ENCODE data around the gene SSH2.

SSH2 gene

DNA sequence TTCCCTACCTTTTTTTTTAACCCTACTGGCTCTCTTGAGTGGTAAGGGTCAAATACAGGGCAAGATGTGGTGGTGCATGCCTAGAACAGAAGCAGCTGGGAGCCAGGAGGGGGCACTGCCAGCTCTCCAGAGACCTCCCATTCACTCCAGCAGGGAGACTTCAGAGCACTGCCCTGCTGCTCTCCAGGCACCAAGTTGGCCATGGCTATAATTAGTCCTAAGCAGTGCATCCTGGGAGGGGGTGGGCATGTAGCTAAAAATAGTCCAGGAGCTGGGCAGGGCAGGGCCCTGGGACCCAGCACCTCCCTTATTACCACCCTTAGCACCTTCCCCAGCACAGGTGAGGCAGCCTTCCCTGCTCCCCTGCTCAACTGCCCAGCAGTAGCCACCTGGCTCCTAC is 310.8 kb downstream of the SSH2 start:
- no peak for DNase-seq

DNA sequence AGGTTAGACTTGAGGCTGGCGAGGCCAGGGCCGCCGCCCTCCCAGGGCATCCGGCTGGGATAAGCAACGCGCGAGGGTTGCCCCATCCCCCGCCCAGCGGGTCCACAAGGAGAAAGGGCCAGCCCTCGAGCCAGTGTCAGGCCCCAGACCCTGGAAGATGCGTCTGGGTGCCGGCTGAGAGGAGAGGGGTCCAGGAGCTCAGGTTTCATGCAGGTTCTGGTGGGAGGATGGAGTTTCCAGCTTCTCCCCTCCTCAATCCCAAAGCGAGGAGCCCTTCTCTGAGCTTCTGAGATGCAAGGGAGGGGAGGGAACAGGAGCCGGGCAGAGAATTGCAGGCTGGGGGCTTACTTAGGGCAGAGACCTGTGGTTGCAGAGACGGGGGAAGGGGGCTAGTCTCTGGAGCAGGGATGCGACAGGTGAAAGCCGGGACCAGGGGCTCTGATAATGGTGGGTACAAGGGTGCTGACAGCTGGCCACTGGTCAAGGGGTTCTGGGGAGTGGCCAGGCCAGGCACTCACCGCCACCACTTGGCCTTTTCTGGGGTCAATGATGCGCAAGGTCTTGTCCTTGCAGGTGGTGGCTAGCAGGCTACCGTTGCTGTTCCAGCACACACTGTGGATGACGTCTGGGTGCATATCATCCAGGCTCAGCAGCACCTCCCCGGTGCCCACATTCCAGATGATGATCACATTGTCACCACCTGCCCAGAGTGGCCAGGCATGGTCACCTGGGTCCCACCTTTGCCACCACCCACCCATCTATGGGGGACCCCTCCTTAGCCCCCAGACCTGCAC is 311.6 kb downstream of the SSH2 start:
- no peak for DNase-seq

DNA sequence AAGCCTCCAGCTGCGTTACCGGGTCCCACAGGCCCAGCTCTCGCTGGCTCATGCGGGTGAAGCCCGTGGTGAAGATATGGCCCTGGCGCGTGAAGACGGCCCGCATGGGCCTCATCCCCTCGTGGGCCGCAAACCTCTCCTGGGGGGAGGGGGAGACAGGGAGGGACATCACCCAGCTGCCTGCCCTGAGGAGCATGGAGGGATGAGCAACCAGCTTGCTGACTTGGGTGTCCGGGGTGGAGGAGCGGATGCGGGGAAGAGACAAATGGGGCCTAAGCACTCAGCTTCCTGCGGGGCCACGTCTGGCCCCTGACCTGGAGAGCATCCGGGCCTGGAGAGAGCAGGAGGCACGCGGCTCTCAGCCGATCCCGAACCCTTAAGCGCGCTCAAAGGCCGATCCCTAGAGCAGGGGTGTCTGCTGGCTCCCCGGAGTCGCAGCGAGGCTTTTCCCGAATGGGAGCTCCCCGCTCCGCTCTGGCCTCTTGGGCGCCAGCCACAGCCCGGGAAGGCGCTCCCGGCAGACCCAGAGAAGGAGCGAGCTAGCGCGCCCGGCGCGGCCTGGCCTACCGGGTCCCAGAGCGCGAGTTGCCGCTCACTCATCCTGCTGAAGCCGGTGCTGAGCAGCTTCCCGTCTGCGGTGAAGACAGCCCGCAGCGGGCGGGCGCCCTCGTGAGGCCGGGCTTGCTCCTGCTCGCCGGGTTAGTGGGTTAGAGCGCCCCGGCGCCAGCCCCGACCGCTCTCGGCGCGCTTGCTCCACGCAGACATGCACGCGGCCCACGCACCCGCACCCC is 312.4 kb downstream of the SSH2 start:
- peak; percentile 87 for DNase-seq

DNA sequence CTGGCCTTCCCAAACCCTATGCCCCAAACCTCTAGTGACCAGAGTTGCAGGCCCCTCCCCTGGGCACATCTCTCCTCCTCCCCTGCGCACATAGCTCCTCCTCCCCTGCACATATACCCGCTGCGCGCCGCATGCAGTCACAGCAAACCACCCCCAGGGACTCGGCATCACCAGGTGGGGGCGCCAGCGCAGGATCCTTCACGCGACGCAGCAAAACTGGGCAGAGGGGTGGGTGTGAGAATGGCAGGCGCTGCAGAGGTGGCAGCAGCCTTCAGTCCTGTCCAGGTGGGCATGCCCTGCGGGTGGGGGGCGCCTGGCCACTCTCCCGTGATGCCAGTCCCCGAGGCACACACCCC is 312.9 kb downstream of the SSH2 start:
- DNase-seq: peak; percentile 90

DNA sequence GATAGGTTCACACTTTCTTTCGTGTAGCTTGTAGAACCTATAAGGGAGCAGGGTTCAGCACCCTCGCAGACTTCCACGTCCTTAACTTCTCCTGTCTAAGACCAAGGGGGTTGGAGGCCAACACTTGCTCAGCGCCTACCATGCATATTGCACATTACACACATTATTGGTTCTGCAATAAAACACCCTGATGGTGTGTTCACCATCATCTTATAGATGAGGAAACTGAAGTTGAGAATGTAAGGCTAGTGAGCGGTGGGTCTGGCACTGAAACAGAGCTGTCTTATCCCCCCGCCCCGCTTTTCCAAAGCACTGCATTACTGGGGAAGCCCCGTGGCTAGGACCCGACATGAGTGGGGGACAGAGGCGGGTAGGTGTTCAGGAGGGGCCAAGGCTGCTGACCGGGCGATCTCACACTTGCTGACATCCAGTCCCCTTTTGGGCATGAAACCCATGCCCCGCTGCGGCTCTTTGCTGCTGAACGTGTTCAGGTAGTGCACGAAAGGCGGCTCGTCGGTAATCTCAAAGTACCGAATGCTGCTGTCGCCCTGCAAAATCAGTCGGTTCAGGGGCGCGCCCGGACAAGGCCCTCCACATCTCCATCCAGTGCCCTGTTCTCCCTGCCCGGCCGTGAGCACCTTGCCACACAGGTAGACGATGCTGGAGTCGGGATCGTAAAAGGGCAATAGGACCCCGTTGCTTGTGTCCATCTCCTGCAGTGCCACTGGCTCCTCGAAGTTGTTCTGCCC is 313.6 kb downstream of the SSH2 start:
- no peak for DNase-seq

DNA sequence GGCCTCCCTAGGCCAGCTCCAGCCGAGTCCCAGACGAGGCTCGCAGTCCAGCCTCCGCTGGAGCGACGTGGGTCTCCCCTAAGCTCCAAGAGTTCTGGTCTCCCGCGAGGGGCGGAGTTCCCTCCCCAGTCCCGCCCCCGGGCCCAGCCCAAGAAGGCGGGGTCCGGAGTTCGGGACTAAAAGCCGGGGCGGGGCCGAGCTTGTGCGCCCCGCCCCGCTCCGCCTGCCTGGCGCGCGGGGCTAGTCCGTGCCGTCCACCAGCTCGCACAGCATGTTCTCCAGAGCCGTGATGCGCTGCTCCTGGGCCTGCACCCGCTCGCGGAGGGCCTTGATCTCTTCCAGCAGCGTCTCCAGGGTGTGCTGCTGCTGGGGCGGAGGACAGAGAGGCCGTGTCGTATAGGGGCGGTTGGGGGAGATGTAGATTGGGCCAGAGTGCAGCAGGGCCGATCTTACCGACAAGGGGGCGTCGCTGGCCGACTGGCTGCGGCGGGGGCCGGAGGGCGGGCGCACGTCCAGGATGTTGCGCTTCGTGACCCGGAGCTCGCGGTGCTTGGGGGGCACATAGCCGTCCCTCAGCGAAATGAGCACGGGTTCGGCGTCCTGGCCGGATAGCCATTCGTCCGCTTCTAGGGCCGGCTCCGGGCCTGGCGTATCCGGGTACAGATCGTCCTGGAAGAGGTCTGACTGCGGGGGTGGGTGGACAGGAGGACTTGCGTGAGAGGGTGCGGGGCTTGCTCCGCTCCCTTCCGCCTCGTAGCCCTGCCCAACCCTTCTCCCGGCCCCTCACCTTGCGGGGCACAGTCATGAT is 314.3 kb downstream of the SSH2 start:
- peak; percentile 78 for DNase-seq

DNA sequence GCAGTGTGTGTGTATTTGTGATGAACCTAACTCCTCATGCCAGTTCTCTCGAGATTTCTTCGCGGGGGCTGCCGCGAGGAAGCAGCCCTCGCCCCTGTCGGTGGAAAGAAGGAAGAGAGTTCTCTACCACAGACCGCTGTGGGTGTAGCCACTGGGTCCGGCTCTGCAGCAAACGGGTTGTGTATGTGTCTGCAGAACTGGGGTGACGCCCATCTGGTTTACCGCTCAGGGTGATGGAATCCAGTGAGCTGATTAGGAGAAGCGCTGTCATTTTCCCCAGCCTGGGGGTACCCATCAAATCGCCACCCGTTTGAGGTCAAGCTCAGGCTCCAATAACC is 315.0 kb downstream of the SSH2 start:
- peak; percentile 85 for DNase-seq

DNA sequence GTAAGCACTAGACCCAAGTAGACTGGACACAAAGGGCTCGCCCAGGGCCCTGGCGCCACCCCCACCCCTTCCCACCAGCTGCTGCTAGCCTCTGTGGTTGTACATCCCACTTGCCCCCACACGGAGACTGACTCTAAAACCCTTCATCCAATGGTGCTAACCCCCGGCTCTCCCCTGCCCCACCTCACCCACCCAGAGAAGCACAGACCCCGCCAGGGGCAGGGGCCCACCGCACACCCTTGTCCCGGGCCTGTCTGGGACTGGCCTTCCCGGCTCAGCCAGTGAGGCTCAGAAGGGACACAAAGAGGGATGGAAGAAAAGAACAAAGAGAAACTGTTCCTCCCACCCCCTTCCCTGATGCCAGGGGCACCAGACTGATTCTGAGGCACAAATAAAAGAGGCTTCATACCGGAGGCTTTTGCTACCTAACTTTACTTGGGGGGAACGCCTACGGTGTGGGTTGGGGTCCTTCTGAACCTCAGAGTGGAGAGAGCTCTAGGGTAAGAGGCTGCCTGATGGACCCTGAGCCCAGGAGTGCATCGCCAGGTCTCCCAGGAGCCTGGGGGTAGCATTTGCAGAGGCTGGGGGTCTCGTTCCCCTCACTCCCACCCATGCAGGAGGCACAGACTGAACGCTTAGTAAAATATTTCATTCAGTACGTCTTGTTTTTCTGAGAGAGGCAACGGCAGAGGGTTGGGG is 315.5 kb downstream of the SSH2 start:
- no peak for DNase-seq

DNA sequence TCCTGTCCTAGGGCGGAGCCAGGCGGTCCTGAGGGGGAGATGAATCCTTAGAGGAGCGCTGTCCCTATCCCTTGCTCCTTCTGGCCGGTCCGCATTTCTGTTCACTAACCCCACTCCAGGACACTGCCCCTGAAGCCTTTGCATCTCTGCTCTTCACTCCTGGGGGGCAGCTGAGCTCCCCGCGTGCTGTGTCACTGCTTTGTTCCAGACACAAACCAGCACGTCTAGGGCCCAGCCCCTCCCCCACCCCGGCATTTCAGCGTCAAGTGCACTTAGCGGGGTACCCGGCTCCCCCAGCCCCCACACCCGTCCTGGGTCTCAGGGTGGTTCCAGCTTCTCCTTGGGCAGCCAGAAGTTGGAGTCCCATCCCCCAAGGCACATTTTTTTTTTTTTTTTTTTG is 316.2 kb downstream of the SSH2 start:
- DNase-seq: no peak

DNA sequence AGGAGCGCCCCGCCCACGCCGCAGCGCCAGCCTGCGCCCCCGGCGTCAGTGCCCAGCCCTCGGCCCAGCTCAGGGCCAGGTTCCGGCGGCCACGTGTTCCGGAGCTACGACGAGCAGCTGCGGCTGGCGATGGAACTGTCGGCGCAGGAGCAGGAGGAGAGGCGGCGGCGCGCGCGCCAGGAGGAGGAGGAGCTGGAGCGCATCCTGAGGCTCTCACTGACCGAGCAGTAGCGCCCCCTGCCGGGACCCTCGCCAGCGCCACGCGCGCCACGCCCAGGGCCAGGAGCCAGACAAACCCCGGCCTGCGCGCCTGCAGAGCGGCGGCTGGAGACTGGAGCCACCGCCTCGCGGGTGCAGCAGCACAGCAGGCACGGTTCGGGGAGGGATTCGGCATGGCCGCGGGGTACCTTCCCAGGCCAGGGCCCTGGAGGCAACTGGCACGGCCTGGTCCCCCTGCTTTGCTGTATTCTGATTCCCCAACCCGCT is 316.6 kb downstream of the SSH2 start:
- DNase-seq: peak; percentile 89

DNA sequence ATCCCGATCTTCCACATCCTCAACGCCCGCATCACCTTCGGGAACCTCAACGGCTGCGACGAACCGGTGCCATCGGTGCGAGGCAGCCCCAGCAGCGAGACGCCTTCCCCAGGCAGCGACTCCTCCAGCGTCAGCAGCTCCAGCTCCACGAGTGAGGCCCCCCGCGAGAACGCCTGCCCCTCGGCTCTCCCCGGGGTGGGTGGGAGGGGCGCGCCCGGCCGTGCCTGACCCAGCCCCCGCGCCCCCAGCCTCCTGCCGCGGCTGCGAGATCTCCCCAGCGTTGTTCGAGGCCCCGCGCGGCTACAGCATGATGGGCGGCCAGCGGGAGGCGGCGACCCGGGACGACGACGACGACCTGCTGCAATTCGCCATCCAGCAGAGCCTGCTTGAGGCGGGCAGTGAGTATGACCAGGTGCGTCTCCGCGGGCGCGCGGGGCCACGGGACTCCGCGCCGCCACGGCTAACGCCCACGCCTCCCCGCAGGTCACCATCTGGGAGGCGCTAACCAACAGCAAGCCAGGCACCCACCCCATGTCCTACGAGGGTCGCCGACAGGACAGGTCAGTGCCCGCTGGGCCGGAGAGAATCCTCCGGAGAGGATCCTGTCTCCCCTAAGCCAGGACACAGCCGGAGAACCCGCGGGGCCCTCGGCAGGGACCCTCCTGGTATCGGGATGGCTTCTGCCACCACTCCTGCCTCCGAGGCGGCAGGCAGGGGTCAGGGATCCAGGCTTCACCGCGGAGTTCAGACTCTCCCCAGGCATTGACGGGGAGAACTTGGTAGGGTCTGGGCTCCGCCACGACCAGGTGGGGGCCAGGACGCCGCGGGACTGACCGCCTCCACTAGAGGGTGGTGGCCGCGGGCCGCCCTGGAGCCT is 317.4 kb downstream of the SSH2 start:
- DNase-seq: no peak

DNA sequence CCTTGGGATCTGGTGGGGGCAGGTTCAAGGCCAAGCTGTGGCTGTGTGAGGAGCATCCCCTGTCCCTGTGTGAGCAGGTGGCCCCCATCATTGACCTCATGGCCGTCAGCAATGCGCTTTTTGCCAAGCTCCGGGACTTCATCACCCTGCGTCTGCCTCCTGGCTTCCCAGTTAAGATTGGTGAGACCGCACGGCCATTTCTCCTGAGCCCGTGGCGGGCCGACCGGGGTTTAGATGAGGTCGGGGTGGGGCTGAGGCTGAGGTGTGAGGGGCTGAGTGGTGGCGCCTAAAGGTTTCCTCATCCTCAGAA is 318.0 kb downstream of the SSH2 start:
- DNase-seq: no peak

DNA sequence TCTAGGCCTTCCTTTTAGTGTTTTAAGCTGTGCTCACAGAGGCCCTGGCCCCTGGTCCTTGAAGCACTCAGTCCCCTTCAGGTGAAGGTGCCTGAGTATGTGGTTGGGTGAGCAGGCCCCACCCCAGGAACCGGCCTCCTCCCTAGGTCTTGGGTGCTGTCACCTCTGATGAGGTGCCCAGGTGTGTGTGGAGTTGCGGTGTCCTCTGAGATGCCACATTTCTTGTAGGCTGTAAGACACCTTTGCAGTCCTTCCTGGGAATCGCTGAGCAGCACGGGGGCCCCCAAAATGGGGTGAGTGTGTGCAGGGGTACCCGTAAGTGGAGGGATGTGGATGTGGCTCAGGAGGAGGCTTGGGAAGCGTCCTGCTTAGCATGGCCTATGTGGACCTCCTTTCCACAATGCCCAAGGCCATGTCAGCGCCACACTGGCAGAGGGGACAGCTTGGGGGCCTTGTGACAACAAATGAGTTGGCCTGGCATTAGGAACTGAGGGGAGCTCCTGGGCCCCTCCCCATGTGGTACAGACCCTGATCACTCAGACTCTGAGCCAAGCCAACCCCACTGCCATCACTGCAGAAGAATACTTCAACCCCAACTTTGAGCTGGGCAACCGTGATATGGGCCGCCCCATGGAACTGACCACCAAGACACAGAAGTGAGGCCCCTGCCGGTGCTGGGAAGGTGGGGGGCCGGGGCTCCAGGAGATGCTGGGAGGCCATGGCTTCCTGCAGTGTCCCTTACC is 318.5 kb downstream of the SSH2 start:
- DNase-seq: no peak

DNA sequence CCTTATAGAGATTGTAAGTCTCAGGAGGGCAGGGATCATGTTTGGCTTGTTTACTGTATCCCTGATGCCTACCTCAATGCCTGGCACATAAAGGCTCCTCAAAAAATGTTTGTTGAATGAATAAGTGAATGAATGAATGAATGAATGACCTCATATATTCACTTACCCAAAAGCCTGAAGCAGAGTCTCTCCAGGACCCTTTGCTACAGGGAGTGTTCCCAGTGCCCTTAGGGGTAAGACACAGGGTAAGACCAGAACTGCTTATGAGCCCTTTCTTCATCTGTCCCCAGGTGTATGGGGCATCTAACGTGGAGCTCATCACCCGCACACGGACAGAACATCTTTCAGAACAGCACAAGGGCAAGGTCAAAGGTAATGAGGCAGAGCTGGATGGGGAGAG is 319.6 kb downstream of the SSH2 start:
- DNase-seq: no peak

DNA sequence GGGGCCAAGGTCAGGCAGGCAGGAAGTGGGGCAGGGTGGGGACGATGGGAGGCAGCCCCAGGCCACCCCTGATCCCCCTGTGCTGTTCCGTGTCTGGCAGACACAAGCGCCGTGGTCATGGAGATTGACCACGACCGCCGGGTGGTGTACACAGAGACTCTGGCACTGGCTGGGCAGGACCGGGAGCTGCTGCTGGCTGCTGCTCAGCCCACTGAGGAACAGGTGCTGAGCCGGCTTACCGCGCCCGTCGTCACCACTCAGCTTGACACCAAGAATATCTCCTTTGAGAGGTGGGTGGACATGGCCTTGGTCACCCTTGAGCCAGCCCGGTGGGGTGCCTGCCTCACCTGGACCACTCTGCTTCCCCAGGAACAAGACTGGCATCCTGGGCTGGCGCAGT is 321.0 kb downstream of the SSH2 start:
- DNase-seq: no peak

DNA sequence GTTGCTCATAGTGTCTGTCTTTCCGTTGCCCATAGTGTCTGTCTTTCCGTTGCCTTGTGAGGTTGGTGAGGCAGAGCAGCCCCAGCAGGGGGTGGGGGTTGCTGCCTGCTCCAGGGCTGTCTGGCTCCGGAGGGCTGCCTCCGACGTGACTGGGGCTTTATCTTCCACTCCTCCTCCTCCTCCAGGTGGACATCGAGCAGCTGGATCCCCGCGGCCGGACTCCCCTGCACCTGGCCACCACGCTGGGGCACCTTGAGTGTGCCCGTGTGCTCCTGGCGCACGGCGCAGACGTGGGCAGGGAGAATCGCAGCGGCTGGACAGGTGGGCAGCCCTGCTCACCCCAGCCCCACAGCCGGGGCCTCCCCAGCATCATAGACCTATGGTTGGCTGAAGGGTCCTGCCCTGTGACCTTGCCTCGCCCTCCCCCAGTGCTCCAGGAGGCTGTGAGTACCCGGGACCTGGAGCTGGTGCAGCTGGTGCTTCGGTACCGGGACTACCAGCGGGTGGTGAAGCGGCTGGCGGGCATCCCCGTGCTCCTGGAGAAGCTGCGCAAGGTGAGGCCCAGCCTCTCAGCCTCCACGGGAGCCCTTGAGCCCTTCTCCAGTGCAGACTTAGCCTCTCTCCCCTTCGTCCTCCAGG is 322.4 kb downstream of the SSH2 start:
- no peak for DNase-seq

DNA sequence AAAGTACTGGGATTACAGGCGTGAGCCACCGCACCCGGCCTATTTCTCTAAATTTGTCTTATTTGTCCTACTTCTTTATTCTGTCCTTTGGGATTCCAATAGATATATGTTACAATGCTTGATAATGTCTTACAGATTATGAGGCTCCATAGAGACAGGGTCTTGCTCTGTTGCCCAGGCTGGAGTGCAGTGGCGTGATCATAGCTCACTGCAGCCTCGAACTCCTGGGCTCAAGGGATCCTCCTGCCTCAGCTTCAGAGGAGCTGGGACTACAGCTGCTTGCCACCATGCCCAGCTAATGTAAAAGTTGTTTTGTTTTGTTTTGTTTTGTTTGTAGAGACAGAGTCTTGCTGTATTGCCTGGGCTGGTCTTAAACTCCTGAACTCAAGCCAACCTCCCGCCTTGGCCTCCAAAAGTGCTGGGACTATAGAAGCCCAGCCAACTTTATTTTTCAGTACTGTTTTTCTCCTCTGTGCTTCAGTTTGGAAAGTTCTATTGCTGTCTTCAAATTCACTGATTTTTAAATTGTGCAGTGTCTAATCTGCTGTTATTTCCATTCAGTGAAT is 326.8 kb downstream of the SSH2 start:
- DNase-seq: no peak

DNA sequence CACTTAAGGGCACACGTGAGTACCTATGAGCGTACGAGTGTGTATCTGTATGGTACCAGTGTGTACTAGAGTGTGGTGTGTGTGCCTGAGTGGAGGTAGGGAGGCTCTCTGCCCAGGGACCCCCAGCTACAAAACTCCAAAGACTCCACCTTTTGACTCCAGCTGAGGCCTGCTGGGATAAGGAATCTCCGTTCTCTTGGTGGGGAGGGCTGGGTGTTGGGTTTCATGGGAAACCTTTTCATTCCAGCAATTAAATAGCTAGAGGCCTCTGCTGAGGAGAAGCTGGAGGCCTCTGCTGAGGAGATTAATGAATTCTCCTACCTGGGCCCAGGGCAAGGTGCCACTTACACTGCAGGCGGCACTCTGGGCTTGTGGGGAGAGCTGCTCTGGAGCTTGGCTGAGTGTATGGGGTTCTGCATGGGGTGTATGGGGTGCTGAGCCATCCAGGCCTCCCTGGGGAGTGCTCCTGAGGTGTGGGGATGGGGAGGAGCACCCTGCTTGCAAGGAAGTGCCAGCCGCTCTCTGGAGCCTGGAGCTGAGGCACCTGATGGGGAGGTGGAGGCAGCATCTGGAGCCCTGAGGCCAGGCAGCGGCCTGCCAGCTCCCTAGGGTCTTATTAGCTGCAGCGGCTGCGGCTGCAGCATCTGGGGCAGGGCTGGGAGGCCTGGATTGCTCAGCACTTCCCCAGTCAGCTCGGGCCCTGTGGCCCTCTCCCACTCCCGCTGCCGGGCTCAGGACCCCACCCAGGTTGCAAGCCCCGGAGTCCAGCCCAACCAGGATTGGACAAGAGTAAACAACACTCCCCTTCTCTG is 332.5 kb downstream of the SSH2 start:
- DNase-seq: no peak

DNA sequence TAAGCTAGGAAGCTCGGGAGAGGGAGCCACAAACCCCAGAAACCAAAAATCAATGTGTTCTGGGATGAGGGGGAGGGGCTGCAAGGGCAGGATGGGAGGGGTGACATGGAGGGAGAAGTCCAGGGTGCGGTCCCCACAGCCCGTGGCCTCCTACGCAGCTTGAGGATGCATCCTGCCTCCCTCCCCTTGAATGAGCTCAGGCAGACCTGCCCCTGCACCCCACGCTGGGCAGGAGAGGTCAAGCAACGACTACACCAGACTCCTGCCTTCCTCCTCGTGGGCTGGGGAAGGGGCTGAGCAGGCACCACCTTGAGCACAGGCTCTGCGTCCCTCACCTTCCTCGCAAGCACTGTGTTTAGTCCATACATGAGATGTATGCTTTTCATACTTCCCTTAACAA is 333.2 kb downstream of the SSH2 start:
- DNase-seq: no peak

Data from CD4-positive, alpha-beta T cell treated with Interleukin-4 for 4 hours (primary cell).